BLaER1 (cell line): ENCODE measurements around the gene HSD17B10.
A peak's percentile ranks its signal among the peaks of the same experiment; 100 is the strongest.

Experiments used
- H3K27ac ChIP-seq: shearing (Covaris generic); formaldehyde crosslinking; 2 replicates; pipeline ENCODE4 v1.8.1; 2022
- H3K27me3 ChIP-seq: shearing (Covaris generic); formaldehyde crosslinking; 2 replicates; pipeline ENCODE4 v1.8.1; 2022
- H3K36me3 ChIP-seq: shearing (Covaris generic); formaldehyde crosslinking; 2 replicates; pipeline ENCODE4 v1.8.1; 2022
- H3K4me1 ChIP-seq: shearing (Covaris generic); formaldehyde crosslinking; 2 replicates; pipeline ENCODE4 v1.8.1; 2022
- H3K4me2 ChIP-seq: shearing (Covaris generic); formaldehyde crosslinking; 2 replicates; pipeline ENCODE4 v1.8.1; 2022
- H3K4me3 ChIP-seq: shearing (Covaris generic); formaldehyde crosslinking; 2 replicates; pipeline ENCODE4 v1.8.1; 2022
- H3K9ac ChIP-seq: shearing (Covaris generic); formaldehyde crosslinking; 2 replicates; pipeline ENCODE4 v1.8.1; 2022
- H3K9me3 ChIP-seq: shearing (Covaris generic); formaldehyde crosslinking; 2 replicates; pipeline ENCODE4 v1.8.1; 2022
- H4K20me1 ChIP-seq: shearing (Covaris generic); formaldehyde crosslinking; 2 replicates; pipeline ENCODE4 v1.8.1; 2022
- Cebpa-rat ChIP-seq: shearing (Covaris generic); IDR thresholded peaks from 2 replicates; pipeline ENCODE4 v1.8.1; 2022

The HSD17B10 gene

DNA sequence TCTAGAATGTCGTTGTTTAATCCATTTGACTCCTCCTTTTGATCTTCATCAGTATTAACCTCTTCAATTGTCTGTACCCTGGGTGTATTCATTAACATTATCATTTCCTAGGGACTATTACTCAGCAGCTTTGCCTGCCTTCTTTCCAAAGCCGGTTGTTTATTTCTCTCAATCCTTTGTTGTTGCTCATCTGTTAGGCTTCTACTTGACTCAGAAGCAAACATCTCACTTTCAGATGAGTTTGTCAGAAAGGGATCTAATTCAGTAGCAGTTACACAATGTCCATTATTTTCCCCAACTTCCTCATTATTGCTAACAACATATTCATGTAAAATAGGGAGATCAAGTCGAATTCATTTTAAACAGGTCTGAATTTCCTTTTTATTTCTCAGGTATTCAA is 22.1 kb upstream of the HSD17B10 start:
- no peaks in the 10 kb centered on the region for H3K9me3 ChIP-seq
- H3K27me3 ChIP-seq, result peaks cover 49% of the 10 kb centered on the region
- H3K27ac ChIP-seq, result no peak overlapping the region
- no peaks in the 10 kb centered on the region for H4K20me1 ChIP-seq
- H3K36me3 ChIP-seq, result no peaks in the 10 kb centered on the region
- TF ChIP-seq Cebpa-rat, result no peak
- H3K4me2 ChIP-seq, result no peak overlapping the region
- no peak overlapping the region for H3K9ac ChIP-seq
- no peaks in the 10 kb centered on the region for H3K4me1 ChIP-seq
- no peak overlapping the region for H3K4me3 ChIP-seq

DNA sequence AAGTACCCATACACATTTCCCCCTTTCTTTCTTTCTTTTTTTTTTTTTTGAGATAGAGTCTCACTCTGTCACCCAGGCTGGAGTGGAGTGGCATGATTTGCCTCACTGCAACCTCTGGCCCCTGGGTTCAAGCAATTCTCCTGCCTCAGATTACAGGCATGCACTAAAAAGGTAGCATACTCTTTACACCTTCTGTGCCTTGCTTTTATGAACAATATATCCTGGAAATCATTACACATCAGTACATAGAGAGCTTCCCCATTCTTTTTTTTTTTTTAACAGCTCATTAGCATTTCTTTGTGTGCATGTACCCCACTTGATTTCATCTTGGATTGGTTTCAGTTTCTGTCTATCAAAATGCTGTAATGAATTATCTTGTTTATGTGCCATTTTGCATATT is 18.6 kb upstream of the HSD17B10 start:
- Histone ChIP-seq H3K4me2 (no peak overlapping the region), H3K4me1 (no peaks in the 10 kb centered on the region), H3K9ac (no peak overlapping the region), H3K27me3 (peaks cover 52% of the 10 kb centered on the region), H4K20me1 (no peaks in the 10 kb centered on the region; the same call in 1 of the 2 replicates), H3K36me3 (no peaks in the 10 kb centered on the region), H3K9me3 (no peaks in the 10 kb centered on the region), H3K27ac (no peak overlapping the region), H3K4me3 (no peak overlapping the region)
- TF ChIP-seq Cebpa-rat, result no peak

DNA sequence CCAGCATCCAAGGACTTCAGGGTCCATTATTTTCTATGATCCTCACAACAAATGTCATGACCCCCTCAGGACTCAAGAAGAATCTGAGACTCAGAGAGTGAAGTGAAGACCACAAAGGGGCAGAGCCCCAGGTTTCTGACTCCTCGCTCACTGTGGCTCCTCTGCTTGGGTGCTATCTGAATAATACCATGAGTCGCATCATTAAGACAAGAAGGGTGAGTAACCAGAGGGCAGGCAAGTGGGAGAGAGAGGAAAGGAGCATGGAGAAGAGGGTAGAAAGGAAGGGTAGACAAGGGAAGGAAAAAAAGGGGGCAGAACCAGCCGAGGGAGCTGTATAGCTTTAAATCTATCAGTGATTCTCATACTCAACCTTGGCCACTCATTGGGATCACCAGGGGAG is 15.5 kb upstream of the HSD17B10 start:
- Histone ChIP-seq H3K4me3 (no peak overlapping the region), H4K20me1 (no peaks in the 10 kb centered on the region; the same call in 1 of the 2 replicates), H3K27ac (no peak overlapping the region), H3K36me3 (no peaks in the 10 kb centered on the region), H3K27me3 (peaks cover 41% of the 10 kb centered on the region), H3K9ac (no peak overlapping the region), H3K4me1 (no peaks in the 10 kb centered on the region), H3K9me3 (no peaks in the 10 kb centered on the region), H3K4me2 (no peak overlapping the region)
- TF ChIP-seq Cebpa-rat, result no peak

DNA sequence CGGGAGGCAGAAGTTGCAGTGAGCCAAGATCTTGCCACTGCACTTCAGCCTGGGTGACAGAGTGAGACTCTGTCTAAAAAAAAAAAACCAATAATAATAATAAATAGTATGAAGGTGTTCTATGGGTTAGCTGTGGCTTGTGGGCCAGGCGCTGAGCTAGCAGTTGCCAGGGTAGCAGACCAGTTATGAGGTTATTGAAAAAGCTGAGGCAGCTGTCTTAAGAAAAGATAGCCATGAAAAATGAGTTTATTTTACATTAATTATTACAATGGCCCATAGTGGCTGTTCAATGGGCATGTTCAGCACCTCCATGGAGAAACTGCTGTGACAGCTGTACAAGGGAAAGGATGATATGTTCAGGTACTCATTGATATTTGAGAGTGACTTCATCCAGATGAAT is 13.3 kb upstream of the HSD17B10 start:
- H3K4me1 ChIP-seq, result peaks cover 1% of the 10 kb centered on the region; the same call in 1 of the 2 replicates
- H3K27me3 ChIP-seq, result peaks cover 44% of the 10 kb centered on the region
- H3K9me3 ChIP-seq, result no peaks in the 10 kb centered on the region
- H3K4me2 ChIP-seq, result no peak overlapping the region
- no peak overlapping the region for H3K27ac ChIP-seq
- no peak overlapping the region for H3K9ac ChIP-seq
- TF ChIP-seq Cebpa-rat, result no peak
- H3K4me3 ChIP-seq, result no peak overlapping the region
- H3K36me3 ChIP-seq, result no peaks in the 10 kb centered on the region
- H4K20me1 ChIP-seq, result no peaks in the 10 kb centered on the region; the same call in 1 of the 2 replicates

DNA sequence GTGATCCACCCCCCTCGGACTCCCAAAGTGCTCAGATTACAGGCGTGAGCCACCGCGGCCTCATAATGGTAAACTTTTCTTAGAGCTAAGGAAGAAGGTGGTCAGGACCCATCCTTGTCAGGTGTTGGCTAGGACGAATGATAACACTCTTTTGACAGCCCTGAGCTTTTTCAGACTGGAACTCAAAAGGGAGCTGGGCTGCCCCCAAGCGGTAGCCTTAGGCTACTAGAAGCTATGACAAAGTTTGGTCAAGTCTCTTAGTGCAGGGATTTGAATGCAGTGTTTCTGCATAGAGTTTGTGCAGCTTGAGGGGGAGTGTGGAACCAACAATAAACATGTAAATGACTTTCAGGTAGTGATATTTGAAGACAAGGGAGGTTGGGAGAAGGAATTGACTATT is 11.8 kb upstream of the HSD17B10 start:
- no peak for TF ChIP-seq Cebpa-rat
- Histone ChIP-seq H4K20me1 (no peaks in the 10 kb centered on the region; the same call in 1 of the 2 replicates), H3K4me2 (no peak overlapping the region), H3K9me3 (no peaks in the 10 kb centered on the region), H3K9ac (no peak overlapping the region), H3K4me1 (peaks cover 5% of the 10 kb centered on the region; the same call in 1 of the 2 replicates), H3K27me3 (peaks cover 56% of the 10 kb centered on the region), H3K27ac (no peak overlapping the region), H3K4me3 (no peak overlapping the region), H3K36me3 (no peaks in the 10 kb centered on the region)

DNA sequence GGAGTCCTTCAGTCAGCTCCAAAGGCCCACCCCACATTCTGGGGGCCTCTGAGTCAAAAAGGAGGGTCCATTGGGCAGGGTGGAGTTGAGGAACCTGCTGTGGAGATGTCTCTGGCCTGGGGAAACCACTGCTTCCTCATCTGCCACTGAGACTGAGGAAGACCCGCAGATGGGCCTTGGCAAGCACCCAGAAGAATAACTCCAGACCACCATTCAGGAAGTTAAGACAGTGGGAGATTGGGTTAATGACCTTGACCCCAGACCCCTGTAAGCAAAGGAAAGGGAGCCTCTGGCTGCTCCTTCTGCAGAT is 8.1 kb upstream of the HSD17B10 start:
- no peak overlapping the region for H3K27ac ChIP-seq

DNA sequence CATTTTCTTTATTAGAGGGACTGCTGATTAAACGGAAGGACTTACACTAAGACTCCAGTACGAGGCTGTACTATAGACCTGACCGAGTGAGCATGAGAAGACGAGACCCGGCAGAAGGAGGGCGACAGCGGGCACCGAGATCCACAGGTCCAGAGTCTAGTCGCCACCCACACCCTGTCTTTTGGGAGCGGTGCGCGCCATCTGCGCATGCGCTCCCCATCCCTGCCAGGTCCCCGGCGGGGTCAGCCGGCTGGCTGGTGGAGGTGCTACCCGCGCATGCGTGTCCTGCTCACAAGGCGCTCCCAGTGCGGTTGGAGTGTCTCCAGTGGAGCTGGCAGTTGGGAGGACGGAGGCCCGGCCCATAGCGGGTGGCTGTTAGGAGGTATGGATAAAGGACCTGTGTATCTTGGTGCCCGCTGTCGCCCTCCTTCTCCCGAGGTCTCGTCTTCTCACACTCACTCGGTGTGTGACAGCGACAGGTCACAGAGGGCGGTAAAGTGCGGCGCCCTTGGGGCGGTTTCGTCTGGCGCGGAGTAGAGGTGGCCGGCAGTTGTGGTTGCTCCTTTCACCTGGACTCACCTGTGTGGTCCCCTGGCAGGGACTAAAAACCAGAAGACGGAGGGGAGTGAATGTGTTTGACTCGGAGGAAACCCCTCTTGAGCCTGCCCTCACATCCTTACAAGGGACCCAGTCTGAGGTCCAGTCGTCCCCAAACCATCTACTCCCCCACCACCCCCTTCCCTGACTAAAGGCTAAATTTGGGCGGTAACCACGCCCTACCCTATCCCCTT is 7.6 kb upstream of the HSD17B10 start:
- peak overlapping the region; percentile 79 for H3K4me2 ChIP-seq
- no peak for TF ChIP-seq Cebpa-rat
- no peaks in the 10 kb centered on the region for H3K36me3 ChIP-seq
- H3K9ac ChIP-seq, result peak overlapping the region; percentile 7; the same call in 1 of the 2 replicates
- H4K20me1 ChIP-seq, result no peaks in the 10 kb centered on the region
- no peak overlapping the region for H3K27ac ChIP-seq
- H3K9me3 ChIP-seq, result no peaks in the 10 kb centered on the region
- H3K4me3 ChIP-seq, result peak overlapping the region; percentile 63
- H3K4me1 ChIP-seq, result peaks cover 5% of the 10 kb centered on the region; the same call in 1 of the 2 replicates
- H3K27me3 ChIP-seq, result peaks cover 49% of the 10 kb centered on the region

More for the DNA sequence above, 8.1 kb upstream of the HSD17B10 start:
- no peaks in the 10 kb centered on the region for H4K20me1 ChIP-seq
- TF ChIP-seq Cebpa-rat, result no peak
- H3K4me1 ChIP-seq, result peaks cover 5% of the 10 kb centered on the region; the same call in 1 of the 2 replicates
- H3K4me3 ChIP-seq, result peak overlapping the region; percentile 63
- 0 out of 2 replicates have a peak overlapping the region, but pooled peaks have one; percentile 7 for H3K9ac ChIP-seq
- peak overlapping the region; percentile 79 for H3K4me2 ChIP-seq
- no peaks in the 10 kb centered on the region for H3K9me3 ChIP-seq
- peaks cover 51% of the 10 kb centered on the region for H3K27me3 ChIP-seq
- no peaks in the 10 kb centered on the region for H3K36me3 ChIP-seq

DNA sequence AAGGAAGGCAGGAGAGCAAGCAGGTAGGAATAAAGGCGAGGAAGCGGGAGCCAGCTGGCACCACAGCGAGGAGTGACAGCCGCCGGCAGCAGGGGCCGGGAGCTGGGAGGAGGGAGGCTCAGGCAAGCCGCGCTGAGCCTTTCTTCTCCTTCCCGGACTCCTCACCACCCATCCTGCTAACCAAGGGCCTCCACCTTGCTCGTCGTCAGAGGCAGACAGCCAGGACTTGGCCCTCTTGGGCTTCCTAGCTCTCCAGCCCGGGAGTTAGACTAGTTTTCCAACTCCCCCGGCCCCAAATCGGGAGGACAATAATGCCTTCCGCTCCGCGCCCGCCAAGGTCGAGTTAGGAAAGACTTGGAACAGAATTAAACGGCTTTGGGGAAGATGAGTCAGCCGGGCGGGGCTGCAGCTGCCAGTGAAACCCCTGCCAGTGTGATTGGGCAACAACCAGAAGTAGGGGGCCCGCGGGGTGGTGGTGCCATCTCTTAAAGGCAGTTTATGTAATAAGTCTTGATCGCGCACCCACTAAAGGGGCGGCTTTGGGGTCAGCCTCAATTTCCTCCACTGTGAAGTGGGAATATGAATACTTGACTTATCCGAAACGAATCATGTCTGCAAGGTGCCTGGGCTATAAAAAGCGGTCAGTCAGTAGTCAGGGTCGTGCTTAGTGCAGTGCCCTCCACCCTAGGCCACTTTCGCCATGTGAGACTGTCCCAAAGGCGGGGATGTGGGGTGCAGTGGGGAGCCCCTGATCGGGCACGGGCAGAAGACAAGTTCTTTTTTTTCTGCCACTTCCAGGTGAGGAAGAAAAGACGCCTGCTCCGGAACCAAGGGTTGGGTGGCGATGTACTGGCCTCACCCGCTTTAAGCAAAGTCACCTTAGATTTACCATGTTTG is 6.7 kb upstream of the HSD17B10 start:
- no peak overlapping the region for H3K27ac ChIP-seq
- TF ChIP-seq Cebpa-rat, result no peak
- H3K27me3 ChIP-seq, result peaks cover 51% of the 10 kb centered on the region
- H3K9ac ChIP-seq, result no peak overlapping the region
- H3K4me1 ChIP-seq, result peaks cover 5% of the 10 kb centered on the region; the same call in 1 of the 2 replicates
- peak overlapping the region; percentile 79 for H3K4me2 ChIP-seq
- no peaks in the 10 kb centered on the region for H3K9me3 ChIP-seq
- H4K20me1 ChIP-seq, result no peaks in the 10 kb centered on the region
- H3K36me3 ChIP-seq, result no peaks in the 10 kb centered on the region
- H3K4me3 ChIP-seq, result peak overlapping the region; percentile 63

DNA sequence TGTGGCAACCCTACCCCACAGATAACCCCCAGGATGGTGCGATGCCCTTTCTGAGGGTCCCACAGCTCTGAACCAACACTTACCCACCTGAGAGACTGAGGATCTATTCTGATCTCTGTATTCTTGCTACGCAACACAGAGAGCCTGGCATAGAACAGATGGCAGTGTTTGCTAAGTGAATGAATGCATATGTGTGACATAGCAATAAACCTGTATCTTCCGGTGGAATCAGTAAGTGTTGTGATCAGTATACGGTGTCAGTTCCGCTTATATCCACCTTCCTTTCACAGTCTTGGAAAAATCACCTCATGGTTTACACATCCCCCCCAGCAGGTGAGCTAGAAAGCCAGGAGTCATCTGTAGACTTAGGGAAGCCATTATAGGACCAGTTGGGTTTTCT is 5.9 kb upstream of the HSD17B10 start:
- no peak overlapping the region for H3K4me2 ChIP-seq
- H3K27me3 ChIP-seq, result peaks cover 51% of the 10 kb centered on the region
- no peak for TF ChIP-seq Cebpa-rat
- H3K9me3 ChIP-seq, result no peaks in the 10 kb centered on the region
- H3K27ac ChIP-seq, result no peak overlapping the region
- H3K36me3 ChIP-seq, result no peaks in the 10 kb centered on the region
- H3K4me1 ChIP-seq, result peaks cover 5% of the 10 kb centered on the region; the same call in 1 of the 2 replicates
- no peak overlapping the region for H3K4me3 ChIP-seq
- H3K9ac ChIP-seq, result no peak overlapping the region
- no peaks in the 10 kb centered on the region for H4K20me1 ChIP-seq

DNA sequence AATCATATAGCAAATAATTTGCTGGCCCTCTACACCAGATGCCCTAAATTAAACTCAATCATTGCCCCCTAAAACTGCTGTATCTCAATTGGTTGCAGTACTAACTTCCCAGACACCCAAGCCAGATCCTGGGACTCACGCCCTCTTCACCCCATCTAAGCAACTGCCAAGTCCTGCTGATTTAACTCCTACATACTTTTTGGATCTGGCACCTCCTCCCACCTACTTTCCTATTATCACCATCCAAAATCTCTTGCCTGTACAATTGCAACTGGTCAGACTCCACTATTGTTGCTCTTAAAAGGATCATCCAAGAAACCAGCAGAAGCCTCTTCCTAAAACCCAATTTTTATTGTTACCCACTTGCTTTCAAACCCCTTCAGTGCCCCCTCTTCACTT is 4.7 kb upstream of the HSD17B10 start:
- H3K4me2 ChIP-seq, result no peak overlapping the region
- no peak for TF ChIP-seq Cebpa-rat
- H3K36me3 ChIP-seq, result no peaks in the 10 kb centered on the region
- H4K20me1 ChIP-seq, result no peaks in the 10 kb centered on the region
- peaks cover 10% of the 10 kb centered on the region; the same call in 1 of the 2 replicates for H3K4me1 ChIP-seq
- no peak overlapping the region for H3K4me3 ChIP-seq
- no peaks in the 10 kb centered on the region for H3K9me3 ChIP-seq
- no peak overlapping the region for H3K27ac ChIP-seq
- H3K27me3 ChIP-seq, result peaks cover 49% of the 10 kb centered on the region
- H3K9ac ChIP-seq, result no peak overlapping the region
